OCI-LY1 (cell line): ENCODE measurements around the gene ADGRG3.
"Not testable (repeated sequence)": the region's sequence is repeated elsewhere in the genome, so short reads cannot be mapped to it uniquely, and the experiment has no call there.

Source experiments
- H2AFZ ChIP-seq: fragments of 200-600 bp; sonication (generic), shearing (Covaris generic); 2 replicates; pipeline ENCODE4 v1.6.0; 2014; ENCODE audit warnings: antibody characterized with exemption, mild to moderate bottlenecking, low read length
- H3F3A ChIP-seq: fragments of 200-600 bp; sonication (generic), shearing (Covaris generic); 2 replicates; pipeline ENCODE4 v1.6.0; 2014; ENCODE audit warnings: mild to moderate bottlenecking, antibody characterized with exemption, low read length, moderate library complexity; ENCODE audit not compliant: insufficient read depth
- H3K27ac ChIP-seq: fragments of 200-600 bp; sonication (generic); 2 replicates; pipeline ENCODE4 v1.5.1; 2014; ENCODE audit warnings: low read length, mixed run types, mild to moderate bottlenecking, low read depth; ENCODE audit not compliant: poor library complexity, severe bottlenecking
- H3K27me3 ChIP-seq: fragments of 200-600 bp; sonication (generic); 2 replicates; pipeline ENCODE4 v1.6.0; 2014; ENCODE audit warnings: antibody characterized with exemption, mild to moderate bottlenecking, low read length, moderate library complexity; ENCODE audit not compliant: insufficient read depth
- H3K36me3 ChIP-seq: fragments of 200-600 bp; sonication (generic); 2 replicates; pipeline ENCODE4 v1.6.1; 2014; ENCODE audit warnings: mild to moderate bottlenecking, antibody characterized with exemption, low read length, moderate library complexity, mixed read lengths; ENCODE audit not compliant: insufficient read depth
- H3K4me1 ChIP-seq: fragments of 200-600 bp; sonication (generic); 2 replicates; pipeline ENCODE4 v1.5.1; 2014; ENCODE audit warnings: mild to moderate bottlenecking, low read length, moderate library complexity; ENCODE audit not compliant: insufficient read depth, severe bottlenecking
- H3K4me2 ChIP-seq: fragments of 200-600 bp; sonication (generic), shearing (Covaris generic); 2 replicates; pipeline ENCODE4 v1.6.1; 2014; ENCODE audit warnings: low read length
- H3K4me3 ChIP-seq: fragments of 200-600 bp; sonication (generic); 2 replicates; pipeline ENCODE4 v1.5.1; 2014; ENCODE audit warnings: low read length, low read depth, mild to moderate bottlenecking, mixed read lengths; ENCODE audit not compliant: poor library complexity, severe bottlenecking
- H3K79me2 ChIP-seq: fragments of 200-600 bp; shearing (Covaris generic); 2 replicates; pipeline ENCODE4 v1.6.1; 2016; ENCODE audit warnings: mixed run types, low read length, mixed read lengths; ENCODE audit not compliant: insufficient read depth
- H3K9ac ChIP-seq: fragments of 200-600 bp; sonication (generic), shearing (Covaris generic); 2 replicates; pipeline ENCODE4 v1.6.1; 2014; ENCODE audit warnings: mild to moderate bottlenecking, low read length, mixed read lengths
- H3K9me2 ChIP-seq: fragments of 200-600 bp; sonication (generic), shearing (Covaris generic); 2 replicates; pipeline ENCODE4 v1.6.1; 2014; ENCODE audit warnings: low read depth, mild to moderate bottlenecking, low read length, mixed read lengths
- H3K9me3 ChIP-seq: fragments of 200-600 bp; shearing (Covaris generic); 2 replicates; pipeline ENCODE4 v1.6.1; 2014; ENCODE audit warnings: low read length, mixed read lengths
- H4K20me1 ChIP-seq: fragments of 200-600 bp; sonication (generic), shearing (Covaris generic); 2 replicates; pipeline ENCODE4 v1.6.0; 2016; ENCODE audit warnings: mild to moderate bottlenecking, low read length; ENCODE audit not compliant: insufficient read depth
- CTCF ChIP-seq: fragments of 200-600 bp; sonication (generic), shearing (Covaris generic); IDR thresholded peaks from 2 replicates; pipeline ENCODE4 v1.5.1; 2017; ENCODE audit warnings: mild to moderate bottlenecking, antibody characterized with exemption, low read length, moderate library complexity, mixed read lengths
- EZH2 ChIP-seq: fragments of 200-600 bp; sonication (generic), shearing (Covaris generic); IDR thresholded peaks from 2 replicates; pipeline ENCODE4 v1.8.0; 2017; ENCODE audit warnings: borderline replicate concordance, mixed run types, mild to moderate bottlenecking, antibody characterized with exemption, low read length, moderate library complexity, mixed read lengths

The ADGRG3 gene

GRCh38 chr16:57728336-57729181, 60.5 kb downstream of the ADGRG3 start:
- H3K36me3 ChIP-seq = no peaks in the 10 kb centered on the region; the same call in 1 of the 2 replicates
- no peaks in the 10 kb centered on the region for H4K20me1 ChIP-seq
- no peak overlapping the region for H3K4me2 ChIP-seq
- no peaks in the 10 kb centered on the region for H3F3A ChIP-seq
- no peaks in the 10 kb centered on the region for H3K9me2 ChIP-seq
- H3K27me3 ChIP-seq = no peaks in the 10 kb centered on the region
- peaks cover 12% of the 10 kb centered on the region; the same call in 1 of the 2 replicates for H3K9me3 ChIP-seq
- TF ChIP-seq CTCF = no peak
- no peak for TF ChIP-seq EZH2
- no peaks in the 10 kb centered on the region for H3K79me2 ChIP-seq
- no peak overlapping the region for H3K4me3 ChIP-seq
- H3K9ac ChIP-seq = no peak overlapping the region
- H3K4me1 ChIP-seq = no peaks in the 10 kb centered on the region
- H3K27ac ChIP-seq = no peak overlapping the region
- H2AFZ ChIP-seq = no peak overlapping the region

- no peaks in the 10 kb centered on the region for H3K27me3 ChIP-seq
- no peaks in the 10 kb centered on the region; the same call in 1 of the 2 replicates for H3K36me3 ChIP-seq
- H3K79me2 ChIP-seq = no peaks in the 10 kb centered on the region
- no peak overlapping the region for H3K4me2 ChIP-seq
- H3K9me3 ChIP-seq = peaks cover 12% of the 10 kb centered on the region; the same call in 1 of the 2 replicates
- no peak overlapping the region for H3K4me3 ChIP-seq
- no peak overlapping the region for H3K9ac ChIP-seq
- H4K20me1 ChIP-seq = no peaks in the 10 kb centered on the region
- no peak overlapping the region for H2AFZ ChIP-seq
- H3K4me1 ChIP-seq = peaks cover 2% of the 10 kb centered on the region
- H3K27ac ChIP-seq = no peak overlapping the region
- TF ChIP-seq EZH2 (no peak), CTCF (no peak)
- no peaks in the 10 kb centered on the region for H3F3A ChIP-seq
- H3K9me2 ChIP-seq = no peaks in the 10 kb centered on the region
These were observed 61.0 kb downstream of the ADGRG3 start for GRCh38 chr16:57729182-57729484.

GRCh38 chr16:57729852-57730251, 61.7 kb downstream of the ADGRG3 start:
- H3K27ac ChIP-seq, H3K27me3 ChIP-seq, H3K4me1 ChIP-seq, H3K36me3 ChIP-seq, H3K9ac ChIP-seq, H3K4me2 ChIP-seq, H3K9me2 ChIP-seq, H4K20me1 ChIP-seq, H3F3A ChIP-seq, H3K79me2 ChIP-seq, H2AFZ ChIP-seq, H3K4me3 ChIP-seq: not testable (repeated sequence)
- H3K9me3 ChIP-seq = peaks cover 12% of the 10 kb centered on the region; the same call in 1 of the 2 replicates
